Activated CD8-positive, alpha-beta memory T cell treated with anti-CD3 and anti-CD28 coated beads for 36 hours (primary cell): ENCODE measurements around the gene ATN1. TPM values are rescaled to one million over a fixed set of nuclear protein-coding genes. Genes with fewer than 3 reads are reported as not detected.

Experiments
- CTCF ChIA-PET: fragments of 350-600 bp; sonication (Branson Sonifier 250); formaldehyde crosslinking; loops from one replicate; lab custom pipeline; 2021; ENCODE audit warnings: antibody characterized with exemption; lab: Charles Lee
- POLR2A ChIA-PET: fragments of 350-600 bp; sonication (Branson Sonifier 250); formaldehyde crosslinking; loops from one replicate; lab custom pipeline; 2021; ENCODE audit warnings: antibody characterized with exemption; lab: Charles Lee
- total RNA-seq, 2 experiments: library from RNA; stranded (reverse); gene quantifications; one replicate each; pipeline ENCODE4 v1.2.3, GENCODE V29; 2021

The ATN1 gene
- total RNA-seq, 2 experiments from 2014 or later: 44.1 to 44.3 TPM

DNA sequence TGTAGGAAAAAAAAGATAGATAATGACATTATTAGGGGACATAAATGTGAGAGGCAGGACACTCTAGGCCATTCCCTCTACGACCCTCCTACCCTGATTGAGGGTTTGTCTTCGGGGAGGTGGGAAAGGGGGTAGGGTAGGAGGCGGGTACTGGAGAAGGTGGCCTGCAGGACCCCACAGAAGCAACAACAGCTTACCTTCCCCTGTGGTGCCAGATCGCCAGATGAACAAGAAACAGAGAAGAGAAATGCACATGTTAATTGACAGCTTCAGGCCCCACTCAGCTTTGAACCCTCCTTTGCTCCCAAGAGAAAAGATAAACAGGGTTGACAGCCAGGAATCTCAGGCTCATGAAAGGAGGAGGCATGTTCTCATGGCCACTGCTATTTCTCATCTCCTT lies 38.0 kb downstream of the ATN1 start:
- ChIA-PET POLR2A (interaction anchor here (0.7 to 13.5 kb wide), 2 partner anchors 18 to 397 kb away, joined by 3 to 353 read pairs; partner anchors contain the start of genes C12orf57, NOP2, PTPN6 and RNU7-1), CTCF (interaction anchor here (0.6 to 13.2 kb wide), 2 partner anchors 18 to 34 kb away, joined by 3 to 337 read pairs; partner anchors contain the start of genes C12orf57, PTPN6 and RNU7-1)

DNA sequence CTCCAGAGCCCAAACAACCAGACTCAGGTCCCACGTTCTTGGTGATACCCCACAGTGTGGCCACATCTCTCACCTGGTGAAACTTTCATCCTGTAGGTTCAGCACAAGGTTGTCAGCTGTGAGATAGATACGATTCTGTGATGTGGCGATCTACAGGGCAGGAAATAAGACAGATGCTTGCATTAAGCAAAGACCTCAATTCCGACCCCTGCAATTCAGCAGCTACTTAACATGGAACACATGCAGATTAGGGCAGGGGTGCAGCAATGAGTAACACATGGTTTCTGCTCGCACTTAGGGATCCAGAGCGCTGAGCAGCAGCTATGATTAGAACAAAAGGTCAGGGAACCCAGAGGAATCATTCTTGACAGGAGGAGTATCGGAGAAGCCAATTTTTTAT lies 38.6 kb downstream of the ATN1 start:
- CTCF ChIA-PET: interaction anchor here (0.6 to 13.2 kb wide), 3 partner anchors 19 to 42 kb away, joined by 3 to 337 read pairs (median 3); partner anchors contain the start of genes C12orf57, PTPN6 and RNU7-1
- POLR2A ChIA-PET: interaction anchor here (0.7 to 13.5 kb wide), 2 partner anchors 19 to 398 kb away, joined by 3 to 353 read pairs; partner anchors contain the start of genes C12orf57, NOP2, PTPN6 and RNU7-1

DNA sequence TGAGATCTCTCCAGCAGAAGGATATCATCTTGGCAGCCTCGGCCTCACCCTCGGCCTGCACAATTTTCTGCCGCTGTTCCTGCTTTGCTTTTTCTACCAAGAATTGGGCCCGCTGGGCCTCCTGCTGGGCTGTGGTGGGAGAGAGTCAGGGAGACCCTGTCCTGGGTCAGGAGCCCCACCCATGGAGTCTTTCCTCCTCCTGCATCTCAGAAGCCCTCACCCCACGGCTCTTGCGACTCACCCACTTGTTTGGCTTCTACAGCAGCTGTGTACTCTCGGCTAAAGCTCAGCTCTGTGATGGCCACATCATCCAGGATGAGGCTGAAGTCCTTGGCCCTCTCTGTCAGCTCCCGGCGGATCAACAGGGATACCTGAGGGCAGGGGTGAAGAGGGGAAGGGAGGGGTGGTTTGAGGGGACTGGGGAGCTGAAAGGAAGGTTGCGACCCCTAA lies 39.9 kb downstream of the ATN1 start:
- CTCF ChIA-PET: interaction anchor here (0.6 to 3.1 kb wide), 5 partner anchors 9 to 140 kb away, joined by 3 to 21 read pairs (median 10); partner anchors contain the start of genes C12orf57, PTPN6 and RNU7-1

DNA sequence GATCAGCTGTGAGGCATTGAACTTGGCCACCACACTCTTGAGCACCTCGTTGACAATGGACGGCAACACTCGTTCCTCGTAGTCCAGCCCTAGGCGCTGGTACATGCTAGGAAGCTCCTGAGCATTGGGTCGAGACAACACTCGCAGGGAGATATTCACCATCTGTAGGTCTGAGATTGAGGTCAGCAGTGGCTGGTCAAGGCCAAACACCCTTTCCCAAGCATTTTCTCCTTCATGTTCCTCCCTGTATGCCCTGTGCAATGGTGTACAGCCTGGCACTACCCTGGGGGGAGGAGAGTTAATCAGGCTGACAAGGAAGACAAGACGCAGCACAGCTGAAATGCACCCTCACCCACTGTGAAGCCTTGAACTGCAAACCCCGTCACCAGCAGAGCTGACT lies 40.7 kb downstream of the ATN1 start:
- CTCF ChIA-PET: interaction anchor here (0.7 to 3.1 kb wide), 8 partner anchors 7 to 140 kb away, joined by 3 to 21 read pairs (median 6); partner anchors contain the start of genes C12orf57, PTPN6 and RNU7-1
- POLR2A ChIA-PET: interaction anchor here (0.5 to 3.5 kb wide), 6 partner anchors 9 to 33 kb away, joined by 4 to 40 read pairs (median 6); partner anchors contain the start of genes C12orf57, PTPN6 and RNU7-1

More for the DNA sequence above, 39.9 kb downstream of the ATN1 start:
- POLR2A ChIA-PET: interaction anchor here (2.1 to 3.5 kb wide), 3 partner anchors 15 to 24 kb away, joined by 6 to 40 read pairs (median 15); partner anchors contain the start of genes C12orf57, PTPN6 and RNU7-1

DNA sequence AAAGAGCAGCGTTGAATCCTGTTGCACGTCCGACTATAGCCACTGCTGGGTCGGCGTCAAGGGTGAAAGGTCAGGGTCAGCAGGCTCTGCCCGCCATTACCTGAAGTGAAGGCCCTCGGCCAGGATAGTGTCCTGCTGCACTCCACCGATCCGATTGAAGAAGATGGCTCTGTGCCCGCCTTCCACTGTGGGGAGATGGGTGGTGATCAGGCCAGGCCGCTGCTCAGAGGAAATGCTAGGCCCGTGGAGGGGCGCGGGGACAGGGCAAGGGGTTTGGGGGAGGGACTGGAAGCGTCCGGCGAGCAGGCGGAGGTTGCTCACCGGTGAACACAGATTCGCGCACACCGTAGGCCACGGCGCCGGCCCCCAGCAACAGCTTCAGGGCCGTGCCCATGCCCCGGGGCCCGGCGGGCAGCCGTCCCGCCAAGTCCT lies 42.4 kb downstream of the ATN1 start:
- ChIA-PET CTCF (interaction anchor here (1.3 to 3.1 kb wide), 3 partner anchors 9 to 143 kb away, joined by 4 to 21 read pairs (median 4); partner anchors contain the start of genes C12orf57 and RNU7-1), POLR2A (interaction anchor here (1.0 to 3.5 kb wide), 2 partner anchors 26 to 160 kb away, joined by 3 to 40 read pairs; partner anchors contain the start of genes C12orf57, CLSTN3 and RNU7-1)

DNA sequence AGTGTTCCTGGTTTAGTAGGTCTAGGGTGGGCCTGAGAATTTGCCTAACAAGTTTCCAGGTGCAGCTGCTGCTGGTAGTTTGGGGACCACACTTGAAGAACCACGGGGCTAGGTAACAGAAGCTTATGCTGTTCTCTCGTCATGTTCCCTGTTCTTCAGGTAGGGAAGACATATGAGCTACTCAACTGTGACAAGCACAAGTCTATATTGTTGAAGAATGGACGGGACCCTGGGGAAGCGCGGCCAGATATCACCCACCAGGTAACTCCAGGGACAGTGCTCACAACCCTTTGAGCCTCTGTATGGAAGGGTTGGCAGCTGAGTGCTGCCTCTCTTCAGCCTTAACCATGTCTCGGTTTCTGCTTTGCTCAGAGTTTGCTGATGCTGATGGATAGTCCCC lies 46.4 kb downstream of the ATN1 start:
- POLR2A ChIA-PET: interaction anchor here (0.5 kb wide), 1 partner anchor 25 kb away, joined by 4 read pairs; no protein-coding TSS in a partner anchor
- CTCF ChIA-PET: interaction anchor here (1.6 kb wide), 1 partner anchor 138 kb away, joined by 3 read pairs; no protein-coding TSS in a partner anchor

DNA sequence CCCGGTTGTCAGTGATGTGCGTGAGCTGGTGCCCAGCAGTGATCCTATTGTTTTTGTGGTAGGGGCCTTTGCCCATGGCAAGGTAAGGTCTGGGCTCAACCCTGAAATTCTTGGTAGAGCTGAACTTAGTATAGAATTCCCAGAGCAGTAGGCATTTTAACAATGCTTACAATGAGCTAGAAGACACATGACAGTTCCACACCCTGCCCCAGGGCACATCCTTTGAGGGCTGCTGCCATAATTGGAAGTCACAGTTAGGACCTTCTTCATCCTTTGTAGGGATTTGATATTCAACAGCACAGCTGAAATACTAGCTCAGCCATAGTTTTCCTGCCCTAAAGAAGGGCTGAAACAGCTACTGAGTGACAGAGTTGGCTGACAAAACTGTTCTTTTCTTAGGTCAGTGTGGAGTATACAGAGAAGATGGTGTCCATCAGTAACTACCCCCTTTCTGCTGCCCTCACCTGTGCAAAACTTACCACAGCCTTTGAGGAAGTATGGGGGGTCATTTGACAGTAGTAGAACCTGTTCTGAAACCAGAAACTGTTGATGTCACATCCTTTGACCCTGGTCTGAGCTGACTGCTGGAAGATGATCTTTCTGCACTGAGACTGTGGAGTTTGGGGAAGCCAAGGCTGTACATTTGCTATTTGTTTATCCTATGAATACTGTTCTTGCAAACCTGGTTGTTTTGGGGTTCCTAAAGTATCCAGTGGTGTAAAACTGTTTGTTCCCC lies 47.7 kb downstream of the ATN1 start:
- CTCF ChIA-PET: interaction anchor here (0.8 to 1.7 kb wide), 4 partner anchors 40 to 138 kb away, joined by 3 to 4 read pairs (median 4); no protein-coding TSS in a partner anchor

DNA sequence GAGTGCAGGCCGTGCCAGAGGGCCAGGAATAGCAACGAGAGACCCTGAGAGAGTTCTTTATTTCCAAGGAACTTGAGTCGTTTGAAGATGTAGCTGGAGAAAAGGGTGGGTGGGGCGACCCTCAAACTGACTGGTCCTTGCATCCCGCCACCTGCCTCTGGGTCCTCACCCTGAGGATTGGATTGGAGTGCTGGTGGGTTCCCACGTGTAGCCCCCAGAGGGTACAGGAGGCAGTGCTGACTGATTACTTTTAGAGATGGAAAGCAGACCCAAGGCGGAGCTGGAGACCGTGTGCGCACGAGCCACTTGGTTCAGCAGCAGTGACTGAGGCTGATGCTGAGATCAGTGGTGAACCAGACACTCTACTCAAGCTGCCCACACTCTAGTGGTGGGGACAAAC lies 49.9 kb downstream of the ATN1 start:
- POLR2A ChIA-PET: interaction anchor here (0.7 kb wide), 1 partner anchor 133 kb away, joined by 3 read pairs; no protein-coding TSS in a partner anchor
- CTCF ChIA-PET: interaction anchor here (1.4 kb wide), 1 partner anchor 133 kb away, joined by 3 read pairs; no protein-coding TSS in a partner anchor

More for the DNA sequence above, 47.7 kb downstream of the ATN1 start:
- POLR2A ChIA-PET: interaction anchor here (1.4 kb wide), 1 partner anchor 31 kb away, joined by 6 read pairs; the partner anchor contains the start of genes C12orf57 and RNU7-1

DNA sequence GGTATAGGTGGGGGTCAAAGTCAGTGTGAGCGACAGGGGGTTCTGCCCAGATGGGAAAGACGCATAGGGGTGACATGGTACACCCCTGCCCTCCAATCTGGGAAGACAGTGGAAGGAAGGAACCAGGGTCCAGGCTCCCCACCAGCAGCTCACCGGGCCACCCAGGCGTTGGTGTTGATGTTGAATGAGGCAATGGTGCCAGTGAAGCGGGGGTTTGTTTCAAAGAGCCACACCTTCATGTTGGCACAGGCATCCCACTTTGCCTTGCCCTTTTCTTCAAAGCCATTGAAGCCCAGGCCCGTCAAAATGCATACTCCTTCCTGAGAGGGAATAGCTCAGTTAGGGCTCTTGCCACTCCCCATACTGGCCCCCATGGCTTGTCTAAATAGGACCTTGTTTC lies 50.4 kb downstream of the ATN1 start:
- CTCF ChIA-PET: interaction anchor here (1.4 kb wide), 1 partner anchor 133 kb away, joined by 3 read pairs; no protein-coding TSS in a partner anchor
- POLR2A ChIA-PET: interaction anchor here (0.6 to 0.7 kb wide), 2 partner anchors 124 to 133 kb away, joined by 3 read pairs; no protein-coding TSS in a partner anchor

DNA sequence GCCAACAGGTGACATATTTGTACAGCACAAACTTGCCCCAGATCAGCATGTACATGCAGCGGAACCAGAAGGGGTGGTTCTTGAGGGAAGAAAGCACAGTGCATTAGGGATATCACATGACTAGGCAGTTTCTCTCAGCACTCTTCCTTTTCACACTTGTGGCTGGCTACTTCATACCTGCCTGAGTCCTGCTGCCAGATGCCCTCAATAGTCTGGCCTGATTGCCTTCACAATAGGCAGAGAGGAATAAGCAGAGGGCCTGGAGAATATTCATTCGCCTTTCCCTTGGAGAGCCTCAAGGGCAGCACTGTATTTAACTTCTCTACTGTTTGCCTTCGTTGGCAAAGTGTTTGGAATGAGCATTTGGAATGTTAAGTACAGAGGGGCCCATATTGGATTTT lies 50.9 kb downstream of the ATN1 start:
- ChIA-PET POLR2A (interaction anchor here (0.6 kb wide), 1 partner anchor 124 kb away, joined by 3 read pairs; no protein-coding TSS in a partner anchor), CTCF (no interaction called here)

DNA sequence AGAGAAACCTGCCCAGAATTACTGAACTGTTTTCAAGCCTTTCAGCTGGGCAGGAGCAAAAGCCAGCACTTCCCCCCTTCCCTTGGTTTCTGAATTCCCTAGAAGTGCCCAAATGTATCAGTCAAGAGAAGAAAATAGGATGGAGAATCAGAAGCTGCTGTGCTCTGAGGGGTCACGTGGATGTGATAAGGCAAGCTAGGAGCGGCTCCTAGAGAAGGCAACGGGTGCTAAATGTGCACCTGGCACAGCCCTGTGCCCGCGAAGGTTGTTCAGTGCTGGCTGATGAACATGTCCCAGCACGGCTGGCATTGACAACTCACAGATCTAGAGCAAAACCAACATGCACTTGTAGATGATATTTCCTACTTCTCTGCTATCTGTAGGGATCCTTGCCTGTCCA lies 51.3 kb downstream of the ATN1 start:
- POLR2A ChIA-PET: interaction anchor here (0.6 kb wide), 1 partner anchor 124 kb away, joined by 3 read pairs; no protein-coding TSS in a partner anchor
- CTCF ChIA-PET: no interaction called here

DNA sequence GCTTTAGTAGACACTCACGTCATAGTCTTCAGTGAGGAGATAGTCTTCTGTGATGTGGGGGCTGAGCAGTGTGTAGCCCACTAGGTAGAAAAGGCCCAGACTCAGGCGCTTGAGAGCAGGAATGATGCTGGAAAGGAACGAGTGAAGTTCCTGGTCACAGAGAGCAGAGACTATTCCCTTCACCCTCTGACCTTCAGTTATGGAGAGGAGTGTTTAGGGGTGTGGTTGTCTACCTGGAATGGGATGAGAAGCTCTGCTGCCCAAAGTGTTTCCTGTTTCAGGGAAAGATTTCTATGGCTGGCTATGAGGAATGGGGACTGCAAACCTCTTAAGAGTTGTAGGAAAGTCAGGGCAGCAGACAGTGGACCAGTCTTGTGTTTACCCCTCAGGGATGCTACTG lies 51.7 kb downstream of the ATN1 start:
- CTCF ChIA-PET: no interaction called here

DNA sequence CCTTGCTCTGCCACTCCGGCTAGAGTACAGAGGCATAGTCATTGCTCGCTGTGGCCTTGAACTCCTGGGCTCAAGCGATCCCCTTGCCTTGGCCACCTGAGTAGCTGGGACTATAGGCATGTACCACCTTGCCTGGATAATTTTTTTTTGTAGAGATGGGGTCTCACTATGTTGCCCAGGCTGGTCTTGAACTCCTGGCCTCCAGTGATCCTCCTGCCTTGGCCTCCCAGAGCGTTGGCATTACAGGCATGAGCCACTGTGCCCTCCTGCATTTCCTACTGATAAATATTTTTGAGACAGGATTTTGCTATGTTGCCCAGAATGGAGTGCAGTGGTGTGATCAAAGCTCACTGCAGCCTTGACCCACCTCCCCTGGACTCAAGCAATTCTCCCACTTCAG lies 52.3 kb downstream of the ATN1 start:
- ChIA-PET POLR2A (interaction anchor here (0.7 kb wide), 1 partner anchor 241 kb away, joined by 5 read pairs; no protein-coding TSS in a partner anchor), CTCF (interaction anchor here (0.6 to 1.2 kb wide), 2 partner anchors 58 to 129 kb away, joined by 3 to 4 read pairs; partner anchors contain the start of gene C1RL)

More for the DNA sequence above, 51.7 kb downstream of the ATN1 start:
- POLR2A ChIA-PET: no interaction called here

DNA sequence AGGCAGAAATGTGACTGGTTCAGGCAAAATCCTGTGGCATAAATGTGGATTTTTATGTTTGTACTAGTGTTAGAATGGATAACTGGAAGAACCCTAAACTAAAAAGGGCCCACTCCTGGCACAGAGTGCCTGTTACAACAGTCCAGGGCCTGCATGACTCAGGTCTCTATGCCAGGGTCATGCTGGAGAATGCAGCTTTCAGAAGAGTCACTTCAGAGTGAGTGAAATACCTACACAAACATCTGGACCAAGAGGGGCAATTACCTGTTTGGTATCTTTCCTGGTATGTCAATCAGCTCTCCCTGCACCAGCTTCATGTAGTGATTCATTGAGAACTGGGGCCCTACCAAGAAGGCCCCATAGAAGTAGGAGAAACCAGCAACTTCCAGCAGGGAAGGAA lies 53.0 kb downstream of the ATN1 start:
- CTCF ChIA-PET: interaction anchor here (1.2 kb wide), 1 partner anchor 128 kb away, joined by 4 read pairs; the partner anchor contains the start of gene C1RL
- POLR2A ChIA-PET: no interaction called here

DNA sequence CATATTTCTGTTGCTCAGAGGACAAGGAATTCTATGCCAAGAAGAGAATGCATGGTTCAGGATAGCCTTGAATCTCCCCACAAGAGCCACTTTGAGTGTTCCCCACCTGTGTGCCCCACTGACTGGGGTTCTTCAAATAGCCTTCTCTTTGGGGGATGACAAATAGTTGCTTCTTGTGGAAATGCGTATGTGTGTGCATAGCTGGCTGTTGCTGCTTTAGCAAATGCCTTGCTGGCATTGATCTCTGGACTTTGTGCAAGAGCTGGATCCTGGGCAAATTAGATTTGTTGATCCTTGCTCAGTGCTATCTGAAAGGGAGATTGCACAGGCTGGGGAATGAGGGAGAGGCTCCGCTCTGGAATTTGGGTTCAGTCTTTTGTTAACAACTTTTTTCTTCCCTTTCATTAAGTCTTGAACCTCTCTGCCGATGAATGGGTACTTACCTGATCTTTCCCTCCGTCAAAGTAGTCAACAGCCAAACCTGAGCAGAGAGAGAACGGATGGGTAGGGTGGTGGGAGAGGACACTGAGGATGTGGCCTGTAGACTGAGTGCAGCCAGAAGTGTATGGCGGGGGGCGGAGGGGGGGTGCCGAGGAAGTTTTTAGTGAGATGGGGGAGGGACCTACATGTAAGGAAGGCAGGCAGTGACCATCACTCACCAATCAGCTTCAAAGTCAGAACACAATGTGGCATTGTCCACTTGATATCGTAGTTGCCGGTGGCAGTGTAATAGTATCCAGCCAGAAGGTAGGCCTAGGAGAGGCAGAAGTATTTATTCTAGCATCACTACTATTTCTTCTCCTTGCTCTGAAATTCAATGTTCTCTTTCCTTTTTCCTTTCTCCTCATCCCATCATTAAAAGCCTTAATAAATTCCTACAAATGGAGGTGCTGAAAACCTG lies 53.6 kb downstream of the ATN1 start:
- CTCF ChIA-PET: interaction anchor here (1.2 kb wide), 1 partner anchor 127 kb away, joined by 4 read pairs; the partner anchor contains the start of gene C1RL
- POLR2A ChIA-PET: no interaction called here

DNA sequence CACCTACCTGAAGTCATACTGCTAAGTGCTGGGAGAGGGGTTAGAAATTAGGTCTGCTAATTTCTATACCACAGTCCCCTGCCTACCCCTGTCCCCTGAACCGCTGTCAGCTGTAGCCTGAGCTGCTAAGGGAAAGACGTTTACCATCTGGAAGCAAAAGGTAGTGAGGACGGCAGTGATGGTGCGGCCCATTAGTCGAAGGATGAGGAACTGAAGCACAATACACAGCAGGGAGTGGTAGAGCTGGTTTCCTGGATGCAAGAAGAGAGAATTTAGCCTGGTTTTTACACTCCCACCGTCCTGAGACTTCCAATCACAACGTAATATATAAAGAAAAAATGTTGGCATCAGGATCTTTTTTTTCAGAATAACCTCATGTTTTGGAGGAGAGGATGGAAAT lies 54.8 kb downstream of the ATN1 start:
- CTCF ChIA-PET: no interaction called here
- POLR2A ChIA-PET: interaction anchor here (0.7 kb wide), 1 partner anchor 21 kb away, joined by 4 read pairs; no protein-coding TSS in a partner anchor

DNA sequence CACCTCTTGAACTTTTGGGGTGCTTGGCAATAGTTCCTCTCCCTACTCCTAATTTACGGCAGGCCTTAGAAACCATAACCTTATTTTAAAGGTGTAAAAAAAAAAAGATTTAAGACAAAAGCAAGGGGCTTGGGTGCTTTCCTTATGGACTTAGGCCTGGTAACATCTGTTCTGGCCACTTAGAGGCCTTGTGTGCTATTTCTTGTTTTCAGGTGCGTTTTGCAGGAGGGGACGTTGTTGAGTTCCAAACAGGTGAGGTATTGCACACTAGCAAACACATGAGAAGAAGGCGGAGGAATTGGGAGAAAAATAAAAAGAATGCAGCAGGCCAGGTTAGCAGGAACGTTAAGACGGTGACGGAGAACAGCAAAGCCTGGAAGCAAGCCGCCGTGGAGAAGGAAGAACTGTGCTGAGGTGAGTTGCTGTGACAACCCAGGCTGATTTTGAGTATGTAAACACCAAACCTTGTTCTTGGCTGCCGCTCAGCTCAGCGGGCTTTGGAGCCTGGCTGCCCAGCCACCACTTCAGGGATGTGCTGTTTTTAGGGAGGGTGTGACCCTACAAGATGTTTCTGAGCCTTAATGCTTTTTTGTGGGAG lies 60.3 kb downstream of the ATN1 start:
- ChIA-PET POLR2A (interaction anchor here (0.6 kb wide), 1 partner anchor 57 kb away, joined by 4 read pairs; no protein-coding TSS in a partner anchor), CTCF (no interaction called here)
